Mesenteric fat pad (tissue), 1 donor: ENCODE data around the gene PHF11. TPM values are rescaled to one million over a fixed set of nuclear protein-coding genes. Genes with fewer than 3 reads are reported as not detected.
"Not testable (repeated sequence)": the region's sequence is repeated elsewhere in the genome, so short reads cannot be mapped to it uniquely, and the experiment has no call there.

Experiments
- DNase-seq: peaks from one replicate; pipeline ENCODE4 v3.0.0-alpha.2; 2020; ENCODE audit warnings: low spot score
- long read RNA-seq: library from polyadenylated mRNA; unstranded; transcript quantifications from one replicate; pipeline ENCODE4 v2.0.0, GENCODE V29; 2020
- total RNA-seq: library from RNA; stranded (reverse); fragmentation: NEBNext Ultra II Directional; extraction: Animal tissue kit (Norgen Biotek cat#: 25700); gene quantifications from one replicate; pipeline ENCODE4 v1.2.1, GENCODE V29; 2021
- donor health status: DM: yes; HTN: yes; CAD: no.

PHF11 gene
- 52.4 TPM for total RNA-seq
- long read RNA-seq, transcript PHF11-202 (10 exons, 1,359 nt), result major isoform, 22 of 33 reads
- long read RNA-seq, partial matches to known transcripts, result 2 of 33 reads
- long read RNA-seq, other reads (novel, unspliced or antisense), result 9 of 33 reads

GRCh38 chr13:49495783-49496762 is at the start of gene PHF11:
TSS of gene PHF11 (plus strand) at chr13:49495953. CDS start at chr13:49496002, 49 bp downstream.
- DNase-seq, result peak; percentile 94

GRCh38 chr13:49446473-49446872 is 49.3 kb upstream of the PHF11 start:
- DNase-seq, result no peak

DNA sequence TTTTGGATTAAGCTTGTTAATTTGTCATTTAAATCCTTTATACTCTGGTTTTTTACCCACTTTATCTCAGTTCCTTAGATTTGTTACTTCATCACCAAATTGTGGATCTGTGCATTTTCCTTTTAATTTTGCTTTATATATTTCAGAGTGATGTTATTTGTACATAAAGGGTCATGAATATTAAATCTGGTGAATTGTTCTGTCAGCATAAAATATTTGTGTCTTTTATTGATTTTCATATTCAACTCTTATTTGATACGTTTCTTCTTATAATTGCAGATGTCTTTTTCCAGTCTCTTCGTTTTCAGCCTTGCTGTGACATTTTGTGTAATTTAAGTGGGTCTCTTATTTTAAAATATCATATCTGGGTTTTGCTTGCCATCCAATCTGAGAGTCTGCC is 47.0 kb upstream of the PHF11 start:
- no peak for DNase-seq

DNA sequence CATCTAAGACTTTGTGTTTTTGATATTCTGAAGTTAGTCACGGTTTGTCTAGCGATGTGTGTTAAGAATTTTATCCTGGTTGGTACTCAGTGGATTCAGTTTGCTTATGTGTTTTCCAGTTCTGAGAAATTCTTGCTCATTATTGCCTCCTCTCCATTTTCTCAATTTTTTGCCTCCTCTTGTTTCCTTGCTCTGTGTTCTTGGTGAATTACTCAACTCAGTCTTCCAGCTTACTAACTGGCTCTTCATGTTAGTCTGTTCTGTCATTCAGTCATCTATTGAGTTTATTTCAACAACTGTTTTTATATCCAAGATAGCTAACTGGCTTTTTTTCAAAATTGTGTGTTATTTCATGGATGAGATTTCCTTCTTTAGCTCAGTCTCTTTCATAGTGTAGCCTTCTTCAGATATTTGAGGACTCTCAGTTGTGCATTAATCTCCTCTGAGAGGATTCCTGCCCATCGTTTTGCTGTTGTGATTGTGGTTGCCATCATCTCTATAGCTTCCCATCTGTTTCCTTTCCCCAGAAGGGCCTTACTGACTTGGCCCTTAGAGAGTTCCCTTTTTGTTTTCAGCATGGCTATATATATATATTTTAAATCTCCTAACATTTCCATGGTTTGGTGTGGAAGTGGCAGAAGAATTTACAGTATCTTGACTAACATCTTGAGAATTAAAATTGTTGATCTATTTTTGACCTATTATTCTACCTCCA is 45.5 kb upstream of the PHF11 start:
- DNase-seq, result no peak

- no peak for DNase-seq
Observed at GRCh38 chr13:49452725-49453457, 42.9 kb upstream of the PHF11 start.

DNA sequence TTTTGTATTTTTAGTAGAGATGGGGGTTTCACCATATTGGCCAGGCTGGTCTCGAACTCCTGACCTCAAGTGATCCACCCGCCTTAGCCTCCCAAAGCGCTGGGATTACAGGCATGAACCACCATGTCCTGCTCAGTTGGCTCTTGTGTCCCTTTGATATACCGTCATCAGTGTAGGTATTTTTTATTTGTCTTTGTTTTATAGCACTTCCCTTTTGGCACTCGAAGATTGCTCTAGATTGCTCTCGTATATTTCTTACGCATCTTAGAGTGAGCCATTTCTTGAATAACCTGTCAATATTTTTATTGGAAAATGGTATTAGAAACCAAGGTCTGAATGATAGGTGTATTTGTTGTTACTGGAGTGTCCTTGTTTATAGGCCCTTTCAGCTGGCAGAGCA is 42.3 kb upstream of the PHF11 start:
- no peak for DNase-seq

GRCh38 chr13:49454388-49455006 is 41.3 kb upstream of the PHF11 start:
- DNase-seq, result no peak

DNA sequence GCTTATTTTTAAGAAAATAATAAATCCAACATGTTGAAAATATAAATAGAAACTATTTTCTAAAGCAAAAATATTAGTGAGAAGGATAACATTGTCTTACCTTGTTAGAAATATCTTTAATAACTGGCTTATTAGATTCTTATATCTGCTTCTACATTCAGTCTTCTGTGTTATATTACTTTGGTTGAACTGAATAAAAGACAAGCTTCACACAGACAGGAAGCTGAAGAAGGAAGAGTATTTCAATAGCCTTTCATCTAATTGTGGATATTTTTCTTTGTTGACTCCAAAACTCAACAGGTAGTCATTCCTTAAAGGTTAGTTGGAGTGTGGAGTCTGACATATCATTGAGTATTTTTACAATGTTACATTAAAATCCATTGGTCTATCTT is 40.8 kb upstream of the PHF11 start:
- DNase-seq, result no peak

GRCh38 chr13:49456156-49456555 is 39.6 kb upstream of the PHF11 start:
- no peak for DNase-seq

- DNase-seq, result no peak
Observed at GRCh38 chr13:49457221-49457620, 38.5 kb upstream of the PHF11 start.

- DNase-seq, result no peak
Observed at GRCh38 chr13:49459580-49459979, 36.2 kb upstream of the PHF11 start.

- no peak for DNase-seq
Observed at GRCh38 chr13:49464085-49464484, 31.7 kb upstream of the PHF11 start.

GRCh38 chr13:49464621-49465325 is 31.0 kb upstream of the PHF11 start:
- DNase-seq, result no peak

DNA sequence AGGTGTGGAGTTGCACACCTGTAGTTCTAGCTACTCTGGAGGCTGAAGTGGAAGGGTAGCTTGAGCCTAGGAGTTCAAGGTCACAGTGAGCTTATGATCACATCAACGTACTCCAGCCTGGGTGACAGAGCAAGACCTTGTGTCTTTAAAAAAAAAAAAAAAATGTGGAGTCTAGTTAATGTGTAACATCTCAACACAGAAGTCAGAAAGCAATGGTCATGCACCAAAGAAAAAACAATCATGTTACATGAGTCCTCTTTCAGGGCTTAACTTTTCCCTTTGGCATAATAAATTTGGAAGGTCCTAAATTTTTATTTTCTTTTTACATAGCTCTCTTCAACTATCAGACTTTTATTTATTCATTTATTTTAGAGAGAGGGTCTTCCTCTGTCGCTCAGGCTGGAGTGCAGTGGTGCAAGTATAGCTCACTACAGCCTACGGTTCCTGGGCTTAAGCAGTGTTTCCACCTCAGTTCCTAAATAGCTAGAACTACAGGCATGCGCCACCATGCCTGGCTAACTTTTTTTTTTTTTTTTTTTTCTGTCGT is 29.4 kb upstream of the PHF11 start:
- DNase-seq, result no peak

- no peak for DNase-seq
Observed at GRCh38 chr13:49472186-49472585, 23.6 kb upstream of the PHF11 start.

DNA sequence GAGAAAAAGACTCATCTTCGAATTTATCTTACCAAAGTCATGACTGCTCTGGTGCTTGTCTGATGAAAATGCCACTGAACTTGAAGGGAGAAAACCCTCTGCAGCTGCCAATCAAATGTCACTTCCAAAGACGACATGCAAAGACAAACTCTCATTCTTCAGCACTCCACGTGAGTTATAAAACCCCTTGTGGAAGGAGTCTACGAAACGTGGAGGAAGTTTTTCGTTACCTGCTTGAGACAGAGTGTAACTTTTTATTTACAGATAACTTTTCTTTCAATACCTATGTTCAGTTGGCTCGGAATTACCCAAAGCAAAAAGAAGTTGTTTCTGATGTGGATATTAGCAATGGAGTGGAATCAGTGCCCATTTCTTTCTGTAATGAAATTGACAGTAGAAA is 19.2 kb upstream of the PHF11 start:
- no peak for DNase-seq

- DNase-seq, result no peak
Observed at GRCh38 chr13:49481788-49482187, 14.0 kb upstream of the PHF11 start.

DNA sequence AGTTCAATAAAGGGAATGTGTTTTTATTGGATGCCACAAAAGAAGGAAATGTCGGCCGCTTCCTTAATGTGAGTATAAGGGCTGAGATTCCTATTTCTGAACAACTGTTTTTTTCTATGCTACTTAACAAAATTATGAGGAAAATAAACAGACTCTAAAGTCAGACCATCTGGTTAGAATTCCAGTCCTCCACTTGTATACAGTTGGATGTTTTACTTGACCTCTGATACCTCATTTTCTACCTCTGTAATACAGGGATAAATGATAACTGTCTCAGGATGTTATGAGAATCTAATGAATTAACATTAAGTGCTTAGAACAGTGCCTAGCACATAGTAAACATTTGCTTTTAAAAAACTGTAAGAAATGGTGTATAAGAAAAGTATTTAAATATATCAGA is 7.2 kb upstream of the PHF11 start:
- no peak for DNase-seq

DNA sequence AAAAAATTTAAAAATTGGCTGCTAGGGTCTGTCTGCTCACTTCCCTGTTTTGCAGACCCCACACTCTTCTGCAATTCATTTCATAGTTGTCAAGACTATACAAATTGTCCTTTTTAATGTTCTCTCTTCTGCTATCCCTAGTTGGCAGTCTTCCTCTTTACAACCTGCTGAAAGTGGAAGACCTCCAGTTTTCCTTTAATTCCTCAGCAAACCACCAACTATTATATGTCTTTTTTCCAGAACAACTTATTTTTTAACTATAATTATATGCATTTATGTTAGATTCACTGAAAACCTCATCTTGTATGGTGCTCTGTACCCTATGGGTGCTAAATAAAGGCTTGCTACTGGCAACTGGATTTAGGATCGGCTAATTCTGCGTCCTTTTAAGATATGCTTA is 1.1 kb upstream of the PHF11 start:
- DNase-seq, result no peak

GRCh38 chr13:49496837-49497236 is 1.1 kb downstream of the PHF11 start:
- DNase-seq, result not testable (repeated sequence)
